ENCODE measurements around the gene TEX22.

GRCh38 chr14:105444859-105445258 lies 46.5 kb downstream of the TEX22 start:
- TF ChIP-seq POLR2A (IDR thresholded peaks at IDR 0.05; ENCODE audit: low read depth, low read length) (no peak), POLR2AphosphoS5 (IDR thresholded peaks at IDR 0.05; ENCODE audit: low read depth, low read length) (no peak), TAF1 (IDR thresholded peaks at IDR 0.05; ENCODE audit: low read depth, low read length) (no peak), SPI1 (IDR thresholded peaks at IDR 0.05; ENCODE audit: low read depth, low read length) (no peak)

All from GM12891 (cell line).